NCI-H2196 (cell line): ENCODE measurements around the gene NCKAP5.

Experiments
- DNase-seq: peaks from one replicate; lab custom pipeline; 2025; ENCODE audit not compliant: unreplicated experiment; lab: John Stamatoyannopoulos, UW

NCKAP5 gene

GRCh38 chr2:132975193-132976105 lies 592.8 kb downstream of the NCKAP5 start:
- no peak for DNase-seq

DNA sequence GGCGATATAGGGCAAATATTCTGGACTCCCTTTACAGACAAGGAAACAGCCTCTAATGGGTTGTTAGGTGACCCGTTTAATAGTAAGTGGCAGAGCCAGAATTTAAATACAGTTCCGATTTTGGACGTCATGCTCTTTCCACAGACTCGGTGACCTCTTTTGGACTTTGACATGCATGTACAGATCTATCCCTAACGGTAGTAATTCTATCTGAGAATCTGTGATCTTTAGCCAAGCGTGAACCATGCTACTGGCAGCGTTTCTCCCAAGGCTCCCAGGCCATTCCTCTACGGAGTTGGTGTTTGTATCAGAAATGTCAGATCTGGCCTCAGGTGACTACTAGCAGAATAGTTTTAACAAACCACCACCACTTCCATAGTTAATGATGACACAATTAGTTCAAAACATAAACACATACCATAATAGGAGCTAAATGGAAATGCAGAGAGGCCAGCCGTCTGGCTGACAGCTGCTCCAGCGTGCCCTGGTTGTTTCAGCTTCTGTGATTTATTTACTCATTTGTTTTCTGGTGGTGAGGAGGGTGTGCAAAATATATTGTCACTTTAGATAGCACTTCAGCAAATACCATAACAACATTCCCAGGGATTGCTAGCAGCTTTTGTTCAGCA lies 593.7 kb downstream of the NCKAP5 start:
- DNase-seq: no peak

GRCh38 chr2:132971310-132972061 lies 596.8 kb downstream of the NCKAP5 start:
- no peak for DNase-seq

DNA sequence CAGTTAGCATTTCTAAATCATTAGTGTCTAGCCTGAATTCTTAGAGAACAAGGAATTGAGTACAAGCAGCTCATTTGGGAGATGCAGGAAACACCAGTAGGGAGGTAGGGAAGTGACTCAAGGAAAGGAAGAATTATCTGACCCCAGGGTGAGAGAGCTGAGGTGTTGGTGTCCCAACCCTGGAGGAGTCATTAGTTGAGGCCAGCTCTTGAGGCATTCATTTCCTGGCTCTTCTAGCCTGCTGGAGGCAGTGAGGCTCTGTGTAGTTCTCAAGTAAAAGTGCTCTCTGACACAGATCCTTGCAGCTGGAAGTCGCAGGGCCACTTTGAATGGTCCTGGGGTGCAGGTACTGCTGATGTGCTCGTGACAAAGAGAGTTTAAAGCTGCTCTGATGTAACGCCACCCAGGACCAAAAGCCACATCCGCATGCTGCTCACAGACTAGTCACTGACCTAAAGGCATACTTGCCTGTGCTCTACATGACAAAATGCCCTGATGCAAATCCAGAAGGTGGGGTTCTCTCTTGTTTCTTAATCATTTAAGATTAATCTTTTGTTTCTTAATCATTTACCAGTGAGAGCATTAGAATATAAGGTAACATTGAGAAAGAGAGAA lies 598.8 kb downstream of the NCKAP5 start:
- no peak for DNase-seq

GRCh38 chr2:132965460-132965859 lies 602.8 kb downstream of the NCKAP5 start:
- DNase-seq: no peak

DNA sequence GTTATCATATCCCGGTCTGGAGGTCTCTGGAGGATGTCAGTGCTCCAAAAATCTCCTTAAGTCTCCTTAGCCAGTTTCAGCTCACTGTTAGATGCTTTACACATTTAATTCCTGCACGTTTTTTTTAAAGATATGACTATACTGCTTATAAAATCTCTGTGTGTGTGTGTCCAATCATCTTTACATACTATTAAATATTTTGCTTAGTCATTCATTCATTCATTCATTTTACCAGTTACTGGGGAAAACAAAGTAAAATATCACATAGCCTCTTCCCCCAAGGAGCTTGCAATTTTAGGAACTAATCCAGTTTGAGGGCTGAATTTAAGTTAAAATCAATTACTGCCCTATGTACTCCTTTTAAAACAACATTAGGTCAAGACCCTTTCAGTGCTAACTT lies 605.1 kb downstream of the NCKAP5 start:
- DNase-seq: no peak

- no peak for DNase-seq
Observed at GRCh38 chr2:132958887-132959286, 609.4 kb downstream of the NCKAP5 start.

- no peak for DNase-seq
Observed at GRCh38 chr2:132955871-132956615, 612.2 kb downstream of the NCKAP5 start.

DNA sequence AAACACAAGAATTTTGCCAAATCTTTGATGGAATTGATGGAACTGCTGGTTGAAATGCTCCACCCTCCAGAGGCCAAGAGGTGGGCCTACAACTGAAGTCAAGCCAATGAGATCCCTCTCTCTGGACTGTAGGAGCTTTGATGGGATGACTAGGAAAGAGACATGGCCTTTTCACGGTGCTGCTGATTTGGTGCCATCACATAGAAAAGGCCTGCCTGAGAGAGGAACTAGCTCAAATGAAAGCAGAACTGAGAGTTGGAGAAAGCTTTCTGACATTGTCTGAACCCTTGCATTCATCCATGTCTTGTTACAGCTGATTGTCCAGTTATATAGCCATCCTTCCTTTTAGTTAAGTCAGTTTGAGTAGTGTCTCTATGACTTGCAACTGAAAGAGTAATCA lies 614.5 kb downstream of the NCKAP5 start:
- DNase-seq: no peak

GRCh38 chr2:132951008-132951714 lies 617.1 kb downstream of the NCKAP5 start:
- DNase-seq: no peak

DNA sequence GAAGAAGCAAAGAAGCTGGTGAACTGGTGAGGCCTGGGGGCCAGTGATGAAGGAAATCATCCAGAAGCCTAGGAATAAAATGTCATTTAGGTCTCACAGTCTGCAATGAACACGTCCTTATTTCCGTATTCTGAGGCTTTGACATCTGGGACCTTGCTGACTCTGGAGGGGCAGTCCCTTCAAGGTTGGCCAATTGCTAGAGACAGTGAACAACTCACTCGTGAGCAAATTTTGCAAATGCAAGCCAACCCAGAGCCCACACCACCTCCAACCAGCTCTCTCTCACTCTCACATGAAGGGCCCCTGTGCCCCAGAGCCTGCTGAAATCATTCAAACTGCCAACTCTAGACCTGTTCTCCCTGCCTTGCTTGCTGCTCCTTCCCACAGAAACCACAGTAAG lies 619.2 kb downstream of the NCKAP5 start:
- DNase-seq: no peak

DNA sequence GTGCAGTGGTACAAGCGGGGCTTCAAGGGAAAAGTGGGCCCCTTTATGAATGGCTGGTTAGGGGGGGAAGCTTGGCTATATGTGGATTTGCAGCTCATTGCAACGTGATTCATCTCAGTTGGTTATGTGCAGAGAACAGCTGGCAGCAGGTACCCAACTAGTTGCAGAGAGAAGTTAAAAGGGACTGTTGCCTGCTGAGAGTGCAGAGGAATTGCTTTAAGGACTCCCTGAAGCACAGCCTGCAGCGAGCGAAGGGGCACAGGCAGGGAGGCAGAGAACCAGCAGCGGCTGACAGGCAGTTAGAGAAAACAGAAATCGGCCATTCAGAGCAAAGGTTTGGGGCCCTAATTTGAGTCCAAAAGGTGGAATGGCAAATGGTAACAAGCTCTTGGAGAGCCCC lies 620.1 kb downstream of the NCKAP5 start:
- DNase-seq: no peak

DNA sequence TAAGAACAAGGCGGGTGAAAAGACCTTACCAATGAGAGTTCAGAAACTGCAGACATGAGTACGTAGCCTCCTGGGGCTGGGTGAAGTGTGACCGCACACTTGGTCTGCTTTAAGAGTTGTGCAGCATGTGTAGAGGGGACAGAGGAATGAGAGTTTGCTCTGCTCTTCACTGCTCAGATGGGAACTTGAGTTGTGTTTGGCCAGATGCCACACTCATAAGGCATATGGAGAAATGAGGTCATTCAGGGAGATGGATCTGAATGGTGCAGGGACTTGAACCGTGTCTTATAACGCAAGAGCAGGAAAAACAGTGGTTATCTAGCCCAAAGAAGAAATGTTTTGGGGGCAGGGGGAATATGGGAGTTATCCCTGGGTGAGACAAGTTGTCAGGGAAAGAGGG lies 624.4 kb downstream of the NCKAP5 start:
- no peak for DNase-seq

GRCh38 chr2:132941296-132942020 lies 626.8 kb downstream of the NCKAP5 start:
- DNase-seq: no peak

DNA sequence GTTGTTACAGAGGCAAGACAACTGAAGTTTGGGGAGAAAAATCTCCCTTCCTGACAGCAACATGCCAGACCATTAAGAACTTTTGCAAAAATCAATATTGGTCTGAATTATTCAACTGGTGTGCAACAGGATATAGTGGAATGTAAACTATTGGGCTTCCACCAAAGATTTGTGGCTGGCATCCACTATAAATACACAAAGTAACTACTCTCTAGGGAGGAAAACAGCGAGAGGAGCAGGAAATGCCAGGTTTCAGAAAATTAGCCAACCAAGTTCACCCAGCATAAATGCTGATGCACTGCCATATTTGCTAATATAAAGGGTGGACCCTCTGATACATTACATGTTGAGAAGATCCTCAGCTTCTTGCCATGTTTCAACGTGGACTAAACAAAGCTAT lies 630.6 kb downstream of the NCKAP5 start:
- no peak for DNase-seq

DNA sequence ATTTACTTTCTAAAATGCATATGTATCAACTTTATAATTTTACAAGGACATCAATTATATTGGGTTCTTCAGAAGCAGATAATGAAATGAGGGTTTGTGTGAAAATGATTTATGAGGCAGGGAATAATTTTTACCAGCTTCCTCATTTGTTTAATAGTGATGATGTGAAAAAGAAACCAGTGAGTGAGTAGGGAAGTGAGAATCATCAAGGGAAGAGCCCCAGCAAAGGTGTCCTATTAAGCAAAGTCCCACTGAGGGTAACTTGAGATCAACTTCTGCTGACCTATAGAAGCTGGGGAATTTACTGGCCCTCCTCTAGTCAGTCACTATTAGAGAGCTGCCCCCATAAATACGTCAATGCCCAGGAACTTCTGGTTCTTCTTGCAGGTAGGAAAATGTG lies 631.5 kb downstream of the NCKAP5 start:
- DNase-seq: no peak

GRCh38 chr2:132936261-132936660 lies 632.0 kb downstream of the NCKAP5 start:
- no peak for DNase-seq

DNA sequence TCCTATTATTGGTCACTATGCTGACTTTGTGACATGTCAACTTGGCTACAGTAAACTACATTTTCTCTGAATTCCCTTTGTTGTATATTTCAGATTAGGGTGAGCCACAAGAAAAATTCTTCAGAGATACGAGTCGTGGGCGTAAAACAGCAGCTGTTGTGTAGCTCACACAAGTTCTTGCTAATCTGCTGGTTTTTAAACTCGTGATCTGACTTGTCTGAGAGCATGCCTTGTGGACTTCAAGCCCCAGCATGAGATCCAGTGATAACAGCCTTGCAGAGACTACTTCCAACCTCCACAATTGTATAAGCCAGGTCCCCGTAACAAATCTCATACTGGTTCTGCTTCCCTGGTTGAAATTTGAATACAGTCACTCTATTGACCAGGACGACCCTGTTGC lies 638.5 kb downstream of the NCKAP5 start:
- DNase-seq: no peak

GRCh38 chr2:132923787-132924186 lies 644.5 kb downstream of the NCKAP5 start:
- DNase-seq: no peak
